Duodenal mucosa (tissue), 2 donors: ENCODE results near the gene POFUT2.

Experiments used
- H3K27ac ChIP-seq: one replicate; pipeline ENCODE4 v1.7.0; 2013; ENCODE audit warnings: low read depth, low read length
- H3K27me3 ChIP-seq, 2 donors: one replicate each; pipeline ENCODE4 v1.7.0; 2013; ENCODE audit warnings: low read length in 2 of 2, control low read depth in 1 of 2; ENCODE audit not compliant: insufficient read depth in 2 of 2, control insufficient read depth in 1 of 2
- H3K36me3 ChIP-seq, 2 donors: one replicate each; pipeline ENCODE4 v1.7.0; 2013; ENCODE audit warnings: low read length in 2 of 2, control low read depth in 1 of 2; ENCODE audit not compliant: insufficient read depth in 2 of 2, control insufficient read depth in 1 of 2
- H3K4me1 ChIP-seq, 2 donors: one replicate each; pipeline ENCODE4 v1.7.0; 2013; ENCODE audit warnings: low read length in 2 of 2, control low read depth in 1 of 2; ENCODE audit not compliant: insufficient read depth in 2 of 2, control insufficient read depth in 1 of 2
- H3K4me3 ChIP-seq, 2 donors: one replicate each; pipeline ENCODE4 v1.7.0; 2013; ENCODE audit warnings: low read length in 2 of 2, low read depth in 1 of 2
- H3K9ac ChIP-seq, 2 donors: one replicate each; pipeline ENCODE4 v1.7.0; 2013; ENCODE audit warnings: low read length in 2 of 2, low read depth in 1 of 2
- H3K9me3 ChIP-seq, 2 donors: one replicate each; pipeline ENCODE4 v1.7.0; 2013; ENCODE audit warnings: low read length in 2 of 2, control low read depth in 1 of 2; ENCODE audit not compliant: control insufficient read depth in 1 of 2

Gene POFUT2

GRCh38 chr21:45303751-45304475, 16.2 kb upstream of the POFUT2 start:
- Histone ChIP-seq H3K9ac (no peak overlapping the region), H3K27me3 (no peaks in the 10 kb centered on the region), H3K4me1 (peaks cover 18 to 35% of the 10 kb centered on the region in 2 donors), H3K4me3 (no peak overlapping the region), H3K36me3 (no peaks in the 10 kb centered on the region), H3K27ac (no peak overlapping the region), H3K9me3 (no peaks in the 10 kb centered on the region)

GRCh38 chr21:45303091-45303615, 15.5 kb upstream of the POFUT2 start:
- H3K4me1 ChIP-seq = peaks cover 10 to 27% of the 10 kb centered on the region in 2 donors
- no peaks in the 10 kb centered on the region for H3K9me3 ChIP-seq
- peak overlapping the region in 1 of 2 donors; percentile 44 for H3K9ac ChIP-seq
- H3K27me3 ChIP-seq = no peaks in the 10 kb centered on the region
- peak overlapping the region; percentile 79 for H3K27ac ChIP-seq
- H3K36me3 ChIP-seq = no peaks in the 10 kb centered on the region
- no peak overlapping the region for H3K4me3 ChIP-seq

DNA sequence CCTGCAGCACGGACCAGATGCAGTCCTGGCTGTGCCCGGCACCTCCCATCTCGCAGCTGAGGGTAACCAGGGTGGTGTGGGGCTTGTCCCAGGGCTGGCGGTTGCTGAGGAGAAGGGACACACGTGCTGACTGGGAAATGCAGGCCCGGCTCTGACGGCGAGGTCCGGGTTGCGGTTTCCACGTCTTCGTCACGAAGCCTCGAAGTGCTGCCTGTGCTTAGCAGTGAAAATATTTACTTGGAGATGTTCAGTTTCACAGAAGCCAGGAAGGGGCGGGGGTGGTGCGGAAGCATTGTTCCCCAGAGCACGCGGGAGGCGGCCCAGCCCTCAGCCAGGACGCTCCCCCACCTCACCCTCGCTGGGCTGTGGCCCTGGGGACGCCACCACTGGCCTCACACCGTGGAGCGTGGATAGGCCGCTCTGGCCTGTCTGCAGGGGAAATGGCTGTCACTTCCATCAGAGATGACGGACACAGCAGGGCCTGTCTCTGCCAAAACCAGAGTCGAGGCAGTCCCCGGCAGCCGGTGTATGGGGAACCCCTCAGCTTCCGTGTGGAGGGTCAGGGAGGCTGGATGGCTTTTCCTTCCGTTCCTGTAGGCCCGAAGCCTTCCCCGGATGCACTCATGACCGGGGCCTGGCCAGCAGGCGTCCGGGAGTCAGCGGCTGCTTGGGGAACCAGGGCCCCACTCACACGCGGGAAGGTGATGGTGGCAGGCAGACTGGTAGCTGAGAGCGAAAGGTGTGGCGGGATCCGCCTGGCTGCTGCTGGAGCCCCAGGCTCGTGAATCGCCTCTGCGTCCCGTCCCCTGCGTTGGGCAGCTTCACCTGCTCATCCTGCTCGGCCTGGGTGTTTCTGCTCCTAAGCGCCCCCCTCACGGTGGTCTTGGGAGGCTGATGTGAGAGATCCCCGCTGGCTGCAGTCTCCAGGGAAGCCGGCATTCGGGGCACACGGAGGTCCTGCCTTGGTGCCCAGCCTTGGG, 14.7 kb upstream of the POFUT2 start:
- H3K9ac ChIP-seq = peak overlapping the region; percentile 6 to 44
- H3K9me3 ChIP-seq = no peaks in the 10 kb centered on the region
- H3K4me3 ChIP-seq = no peak overlapping the region
- H3K36me3 ChIP-seq = no peaks in the 10 kb centered on the region
- H3K4me1 ChIP-seq = peaks cover 7 to 19% of the 10 kb centered on the region in 2 donors
- peak overlapping the region; percentile 79 for H3K27ac ChIP-seq
- H3K27me3 ChIP-seq = no peaks in the 10 kb centered on the region

DNA sequence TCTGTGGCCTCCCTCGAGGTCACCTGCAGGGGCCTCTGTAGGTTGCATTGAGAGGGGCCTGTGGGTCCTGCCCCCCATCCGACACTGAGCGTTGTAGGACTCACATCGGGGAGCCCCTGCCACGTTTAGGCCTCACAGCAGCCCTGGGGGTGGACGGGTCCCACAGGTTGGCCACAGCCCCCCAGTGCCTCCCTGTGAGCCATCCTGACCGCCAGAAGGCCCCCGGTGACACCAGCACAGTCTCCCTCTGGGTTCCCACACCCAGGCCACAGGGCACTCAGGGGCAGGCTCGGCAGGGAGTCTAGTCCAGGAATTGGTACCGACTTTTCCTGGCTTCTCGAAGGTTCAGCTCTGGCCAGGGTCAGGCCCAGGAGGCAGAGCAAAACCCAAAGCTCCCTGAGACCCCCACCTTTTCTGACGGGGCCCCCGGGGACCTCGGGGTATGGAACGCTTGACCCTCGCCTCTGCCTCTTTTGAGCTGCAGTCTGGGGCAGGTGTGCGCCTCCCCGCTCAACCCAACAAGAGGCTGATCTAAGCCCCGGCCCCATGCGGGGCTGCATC, 13.9 kb upstream of the POFUT2 start:
- H3K9me3 ChIP-seq = no peaks in the 10 kb centered on the region
- peaks cover 3 to 18% of the 10 kb centered on the region in 2 donors for H3K4me1 ChIP-seq
- H3K27me3 ChIP-seq = no peaks in the 10 kb centered on the region
- H3K36me3 ChIP-seq = no peaks in the 10 kb centered on the region
- H3K4me3 ChIP-seq = no peak overlapping the region
- no peak overlapping the region for H3K9ac ChIP-seq
- peak overlapping the region; percentile 79 for H3K27ac ChIP-seq

DNA sequence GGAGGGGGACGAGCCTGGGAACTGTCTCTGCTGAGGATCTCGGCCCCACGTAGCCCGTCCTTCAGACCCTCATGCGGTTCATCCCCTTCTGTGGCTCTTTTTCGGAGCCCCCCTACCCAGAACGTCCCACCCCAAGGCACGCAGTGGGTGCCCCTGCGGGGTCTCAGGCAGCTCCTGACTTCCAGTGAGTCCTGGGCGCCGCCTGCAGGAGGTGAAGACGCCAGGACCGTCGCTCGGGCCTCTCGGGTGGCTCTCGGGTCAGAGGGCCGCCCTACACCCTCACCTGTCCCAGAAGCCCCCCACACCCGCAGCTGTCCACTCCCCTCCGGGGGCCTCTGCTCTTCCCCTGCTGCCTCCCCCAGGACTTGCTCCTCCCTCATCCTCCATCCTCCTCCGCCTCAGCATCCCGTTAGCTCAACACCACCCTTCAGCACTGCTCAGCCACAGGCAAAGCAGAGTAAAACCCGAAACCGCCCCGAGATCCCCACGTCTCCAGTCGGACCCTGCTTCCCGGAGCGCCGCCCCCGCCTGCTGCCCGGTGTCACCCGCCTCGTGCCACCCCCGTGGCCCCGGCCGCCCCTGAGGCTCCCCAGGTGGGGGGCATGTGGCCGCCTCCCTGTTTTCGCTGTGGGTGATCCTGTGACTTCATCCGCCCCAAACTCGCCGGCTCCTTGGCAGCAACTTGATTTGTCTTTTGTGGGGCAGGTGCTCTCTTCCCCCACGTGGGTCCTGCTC, 13.3 kb upstream of the POFUT2 start:
- Histone ChIP-seq H3K9me3 (no peaks in the 10 kb centered on the region), H3K36me3 (no peaks in the 10 kb centered on the region), H3K27me3 (no peaks in the 10 kb centered on the region), H3K4me1 (peaks cover 0 to 18% of the 10 kb centered on the region in 2 donors), H3K4me3 (no peak overlapping the region), H3K27ac (peak overlapping the region; percentile 79), H3K9ac (no peak overlapping the region)

DNA sequence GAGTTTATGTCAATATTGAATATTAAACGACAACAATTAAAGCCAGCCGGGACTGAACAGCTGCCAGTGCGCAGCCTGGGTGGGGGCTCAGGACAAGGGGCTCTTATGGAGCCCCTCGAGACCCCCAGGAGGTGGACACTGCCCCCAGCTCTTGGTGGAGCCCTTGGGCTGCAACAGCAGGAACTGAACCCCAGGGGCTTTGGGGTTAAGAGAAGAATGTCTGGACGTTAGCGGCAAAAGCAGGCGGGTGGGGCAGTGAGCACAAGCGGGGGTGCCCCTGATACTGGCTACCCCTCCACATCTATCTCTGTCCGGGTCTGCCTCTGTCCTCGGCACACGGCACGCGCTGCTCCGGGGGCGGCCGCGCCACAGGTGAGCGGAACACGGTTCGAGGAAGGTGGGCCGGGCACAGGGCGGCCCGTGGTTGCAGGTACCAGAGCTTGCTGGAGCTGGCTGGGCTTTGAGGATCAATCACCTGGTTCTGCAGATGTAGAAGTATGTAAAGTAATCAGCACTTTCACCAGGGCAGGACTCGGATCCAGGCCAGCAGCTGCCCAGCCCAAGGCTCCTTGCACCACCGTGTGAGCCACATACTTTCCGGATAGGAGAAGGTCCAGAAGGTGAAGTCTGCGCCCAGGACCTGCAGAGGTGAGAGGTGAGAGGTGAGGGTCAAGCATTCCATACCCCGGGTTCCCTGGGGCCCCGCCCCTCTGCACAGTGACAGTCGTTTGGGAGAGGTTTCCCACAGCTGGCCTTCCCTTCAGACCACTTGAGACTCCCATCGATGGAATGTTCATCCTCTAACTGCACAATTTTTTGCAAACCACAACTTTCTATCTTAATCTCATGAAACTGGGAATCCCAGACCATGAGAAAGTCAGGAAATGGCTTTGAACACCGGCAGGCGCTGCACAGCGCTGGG, 12.4 kb upstream of the POFUT2 start:
- no peak overlapping the region for H3K4me3 ChIP-seq
- H3K27me3 ChIP-seq = no peaks in the 10 kb centered on the region
- H3K9me3 ChIP-seq = no peaks in the 10 kb centered on the region
- peak overlapping the region; percentile 79 for H3K27ac ChIP-seq
- no peaks in the 10 kb centered on the region for H3K36me3 ChIP-seq
- H3K9ac ChIP-seq = peak overlapping the region in 1 of 2 donors; percentile 10
- H3K4me1 ChIP-seq = peaks cover 4 to 25% of the 10 kb centered on the region in 2 donors

GRCh38 chr21:45299026-45299863, 11.6 kb upstream of the POFUT2 start:
- H3K27ac ChIP-seq = no peak overlapping the region
- H3K9ac ChIP-seq = no peak overlapping the region
- no peaks in the 10 kb centered on the region for H3K27me3 ChIP-seq
- no peaks in the 10 kb centered on the region for H3K9me3 ChIP-seq
- H3K36me3 ChIP-seq = no peaks in the 10 kb centered on the region
- no peak overlapping the region for H3K4me3 ChIP-seq
- peaks cover 8 to 29% of the 10 kb centered on the region in 2 donors for H3K4me1 ChIP-seq

- H3K36me3 ChIP-seq = no peaks in the 10 kb centered on the region
- H3K4me1 ChIP-seq = peaks cover 14 to 38% of the 10 kb centered on the region in 2 donors
- no peaks in the 10 kb centered on the region for H3K9me3 ChIP-seq
- H3K9ac ChIP-seq = no peak overlapping the region
- no peaks in the 10 kb centered on the region for H3K27me3 ChIP-seq
- H3K4me3 ChIP-seq = no peak overlapping the region
- H3K27ac ChIP-seq = no peak overlapping the region
Measured at GRCh38 chr21:45297869-45298268, 10.2 kb upstream of the POFUT2 start.
